Esophagus muscularis mucosa (tissue), 3 donors: ENCODE measurements around the gene CD79B.

Experiments used
- POLR2A ChIP-seq: fragments of 450-650 bp; IDR thresholded peaks from one replicate; pipeline ENCODE4 v1.6.1; 2017; ENCODE audit warnings: antibody characterized with exemption, moderate library complexity, mild to moderate bottlenecking, low read depth
- POLR2AphosphoS5 ChIP-seq, 2 donors: sonication (generic); formaldehyde crosslinking; IDR thresholded peaks; one replicate each; pipeline ENCODE4 v1.6.1; 2017; ENCODE audit warnings: antibody characterized with exemption in 2 of 2
- TF ChIP-seq, protein P1 (sequence below), 3 experiments: fragments of 200-600 bp in 2 of 3; fragments of 450-650 bp in 1 of 3; sonication (generic) in 2 of 3; IDR thresholded peaks; one replicate each; pipeline ENCODE4 v1.5.1; 2017 to 2019; ENCODE audit warnings: antibody characterized with exemption in 3 of 3, mild to moderate bottlenecking in 2 of 3, moderate library complexity in 1 of 3

DNA sequence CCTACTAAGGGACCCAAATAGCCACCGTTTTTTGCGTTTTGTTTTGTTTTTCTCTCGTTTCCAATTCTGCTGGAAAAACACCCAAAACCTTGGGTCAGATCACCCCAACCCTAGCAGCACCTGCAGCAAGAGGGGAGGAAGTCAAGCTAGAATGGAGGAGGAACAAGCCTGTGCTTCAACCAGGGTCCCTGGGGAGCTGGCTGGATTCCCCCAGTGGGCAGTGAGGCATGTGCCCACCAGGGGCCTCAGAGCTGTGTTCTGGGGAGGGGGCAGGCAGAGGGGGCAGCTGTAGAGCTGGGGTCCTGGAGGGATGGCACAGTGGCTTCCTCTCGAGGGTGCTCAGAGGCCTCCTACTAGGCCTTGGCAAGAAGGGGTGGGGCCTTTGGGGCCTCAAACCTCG lies 6.5 kb downstream of the CD79B start:
- TF ChIP-seq, protein P1, sequence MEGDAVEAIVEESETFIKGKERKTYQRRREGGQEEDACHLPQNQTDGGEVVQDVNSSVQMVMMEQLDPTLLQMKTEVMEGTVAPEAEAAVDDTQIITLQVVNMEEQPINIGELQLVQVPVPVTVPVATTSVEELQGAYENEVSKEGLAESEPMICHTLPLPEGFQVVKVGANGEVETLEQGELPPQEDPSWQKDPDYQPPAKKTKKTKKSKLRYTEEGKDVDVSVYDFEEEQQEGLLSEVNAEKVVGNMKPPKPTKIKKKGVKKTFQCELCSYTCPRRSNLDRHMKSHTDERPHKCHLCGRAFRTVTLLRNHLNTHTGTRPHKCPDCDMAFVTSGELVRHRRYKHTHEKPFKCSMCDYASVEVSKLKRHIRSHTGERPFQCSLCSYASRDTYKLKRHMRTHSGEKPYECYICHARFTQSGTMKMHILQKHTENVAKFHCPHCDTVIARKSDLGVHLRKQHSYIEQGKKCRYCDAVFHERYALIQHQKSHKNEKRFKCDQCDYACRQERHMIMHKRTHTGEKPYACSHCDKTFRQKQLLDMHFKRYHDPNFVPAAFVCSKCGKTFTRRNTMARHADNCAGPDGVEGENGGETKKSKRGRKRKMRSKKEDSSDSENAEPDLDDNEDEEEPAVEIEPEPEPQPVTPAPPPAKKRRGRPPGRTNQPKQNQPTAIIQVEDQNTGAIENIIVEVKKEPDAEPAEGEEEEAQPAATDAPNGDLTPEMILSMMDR (IDR thresholded peaks at IDR 0.05), result no peak
- TF ChIP-seq POLR2A (no peak), POLR2AphosphoS5 (IDR thresholded peaks at IDR 0.05) (no peak)
